NCI-H2107 treated with DMSO at 0.1 percent for 48 hours (cell line): ENCODE results near the gene SAMD14.
A peak's percentile ranks its signal among the peaks of the same experiment; 100 is the strongest.

Experiments used
- DNase-seq: peaks from one replicate; lab custom pipeline; 2025; ENCODE audit not compliant: unreplicated experiment; lab: John Stamatoyannopoulos, UW

SAMD14 gene

GRCh38 chr17:50129728-50130558 is at the start of gene SAMD14:
Gene SAMD14 (minus strand): TSS chr17:50130160. CDS start chr17:50124959, 5,201 bp downstream.
- DNase-seq = no peak

- DNase-seq = peak; percentile 35
Measured at GRCh38 chr17:50177983-50178834, 48.2 kb upstream of the SAMD14 start.

GRCh38 chr17:50177476-50177875 is 47.5 kb upstream of the SAMD14 start:
- DNase-seq = no peak

- no peak for DNase-seq
Measured at GRCh38 chr17:50176559-50177357, 46.8 kb upstream of the SAMD14 start.

- no peak for DNase-seq
Measured at GRCh38 chr17:50175035-50175807, 45.3 kb upstream of the SAMD14 start.

- DNase-seq = no peak
Measured at GRCh38 chr17:50174444-50174843, 44.5 kb upstream of the SAMD14 start.

- DNase-seq = no peak
Measured at GRCh38 chr17:50173335-50173941, 43.5 kb upstream of the SAMD14 start.

GRCh38 chr17:50172936-50173334 is 43.0 kb upstream of the SAMD14 start:
- DNase-seq = no peak

- DNase-seq = no peak
Measured at GRCh38 chr17:50172130-50172529, 42.2 kb upstream of the SAMD14 start.

- no peak for DNase-seq
Measured at GRCh38 chr17:50171371-50172071, 41.6 kb upstream of the SAMD14 start.

- DNase-seq = no peak
Measured at GRCh38 chr17:50170662-50171370, 40.9 kb upstream of the SAMD14 start.

- DNase-seq = peak; percentile 18
Measured at GRCh38 chr17:50169881-50170459, 40.0 kb upstream of the SAMD14 start.

- DNase-seq = peak; percentile 46
Measured at GRCh38 chr17:50169121-50169764, 39.3 kb upstream of the SAMD14 start.

- DNase-seq = no peak
Measured at GRCh38 chr17:50168319-50168718, 38.4 kb upstream of the SAMD14 start.

- DNase-seq = no peak
Measured at GRCh38 chr17:50167371-50167770, 37.4 kb upstream of the SAMD14 start.

GRCh38 chr17:50166518-50167181 is 36.7 kb upstream of the SAMD14 start:
- DNase-seq = no peak

GRCh38 chr17:50165867-50166517 is 36.0 kb upstream of the SAMD14 start, which contains the start of gene SGCA:
Gene SGCA (plus strand): TSS chr17:50166005. CDS start chr17:50166041, 36 bp downstream.
- DNase-seq = no peak
